ENCODE data around the gene SLC44A3.

SLC44A3 gene, protein sequence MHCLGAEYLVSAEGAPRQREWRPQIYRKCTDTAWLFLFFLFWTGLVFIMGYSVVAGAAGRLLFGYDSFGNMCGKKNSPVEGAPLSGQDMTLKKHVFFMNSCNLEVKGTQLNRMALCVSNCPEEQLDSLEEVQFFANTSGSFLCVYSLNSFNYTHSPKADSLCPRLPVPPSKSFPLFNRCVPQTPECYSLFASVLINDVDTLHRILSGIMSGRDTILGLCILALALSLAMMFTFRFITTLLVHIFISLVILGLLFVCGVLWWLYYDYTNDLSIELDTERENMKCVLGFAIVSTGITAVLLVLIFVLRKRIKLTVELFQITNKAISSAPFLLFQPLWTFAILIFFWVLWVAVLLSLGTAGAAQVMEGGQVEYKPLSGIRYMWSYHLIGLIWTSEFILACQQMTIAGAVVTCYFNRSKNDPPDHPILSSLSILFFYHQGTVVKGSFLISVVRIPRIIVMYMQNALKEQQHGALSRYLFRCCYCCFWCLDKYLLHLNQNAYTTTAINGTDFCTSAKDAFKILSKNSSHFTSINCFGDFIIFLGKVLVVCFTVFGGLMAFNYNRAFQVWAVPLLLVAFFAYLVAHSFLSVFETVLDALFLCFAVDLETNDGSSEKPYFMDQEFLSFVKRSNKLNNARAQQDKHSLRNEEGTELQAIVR

DNA sequence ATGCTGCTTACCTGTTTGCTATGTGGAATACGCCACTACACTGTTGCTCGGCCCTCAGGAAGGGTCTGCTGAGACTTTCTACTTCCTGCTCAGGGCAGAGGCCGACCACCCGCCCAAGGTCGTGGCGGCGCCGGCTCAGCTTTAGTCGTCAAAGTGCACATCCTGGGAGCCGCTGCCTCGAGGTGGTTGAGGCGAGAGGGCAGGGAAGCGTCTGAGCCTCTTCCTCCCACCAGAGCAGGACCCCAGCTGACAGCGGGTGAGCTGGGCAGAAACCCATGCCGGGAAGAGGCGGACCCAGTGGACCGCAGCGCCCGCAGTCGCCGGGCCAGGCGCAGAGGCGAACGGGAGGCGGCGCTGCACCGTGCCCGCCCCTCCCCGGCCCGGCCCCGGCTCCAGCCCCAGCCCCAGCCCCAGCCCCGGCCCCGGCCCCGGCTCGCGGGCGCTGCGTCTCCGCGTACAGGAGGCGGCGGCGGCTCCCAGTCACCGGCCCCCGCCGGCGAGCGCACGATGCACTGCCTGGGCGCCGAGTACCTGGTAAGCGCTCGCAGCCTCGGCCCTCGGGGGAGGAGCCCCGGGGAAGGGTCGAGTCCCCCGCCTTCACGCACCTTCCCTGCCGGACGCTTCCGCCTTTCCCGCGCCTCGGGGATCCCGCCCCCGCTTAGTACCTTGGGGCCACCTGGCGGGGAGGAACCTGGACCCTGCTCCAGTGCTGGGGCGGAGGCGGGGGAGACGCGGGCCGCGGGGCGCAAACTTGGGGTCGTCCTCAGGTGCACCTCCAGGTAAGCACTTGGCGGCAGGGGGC, at the start of gene SLC44A3:
TSS of gene SLC44A3 (plus strand) at position 413 of the 802 bp plus-strand sequence. CDS start at position 508, 95 bp downstream.
- Histone ChIP-seq H3K9ac (ENCODE audit: low read depth, low read length) (peak within 1 kb of the TSS; percentile 76; the same call in 1 of the 2 replicates), H3K9me3 (ENCODE audit: insufficient read depth, low read depth, low read length) (no peaks in the 10 kb centered on the region), H3K36me3 (ENCODE audit: insufficient read depth, low read depth, low read length) (no peaks in the 10 kb centered on the region), H3K27ac (ENCODE audit: low read length) (no peak within 1 kb of the TSS), H3K4me1 (ENCODE audit: insufficient read depth, low read length) (peaks cover 10% of the 10 kb centered on the region; the same call in 1 of the 2 replicates), H3K4me3 (ENCODE audit: low read length) (peak within 1 kb of the TSS; percentile 93), H3K27me3 (ENCODE audit: insufficient read depth, low read length) (peaks cover 22% of the 10 kb centered on the region)

DNA sequence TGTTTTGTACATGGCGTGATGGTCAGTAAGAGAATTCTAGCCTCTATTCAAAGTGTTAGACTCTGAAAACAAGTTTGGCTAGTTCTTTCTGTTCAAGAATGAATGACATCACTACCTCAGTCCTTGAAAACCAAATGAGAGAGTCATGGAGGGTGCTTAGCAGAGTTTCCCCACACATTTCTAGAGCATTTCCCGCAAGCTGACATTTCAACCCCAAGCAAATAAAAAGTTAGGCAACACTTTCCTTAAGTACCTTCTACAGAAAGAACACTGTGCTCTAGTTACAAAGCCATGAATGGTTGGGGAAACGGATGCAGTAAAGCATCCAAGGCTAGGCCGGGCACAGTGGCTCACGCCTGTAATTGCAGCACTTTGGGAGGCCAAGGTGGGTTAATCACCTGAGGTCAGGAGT, 47.9 kb upstream of the SLC44A3 start:
- H3K9me3 ChIP-seq (ENCODE audit: insufficient read depth, low read depth, low read length) = no peaks in the 10 kb centered on the region
- H3K9ac ChIP-seq (ENCODE audit: low read depth, low read length) = no peak overlapping the region
- no peaks in the 10 kb centered on the region for H3K27me3 ChIP-seq (ENCODE audit: insufficient read depth, low read length)
- H3K4me3 ChIP-seq (ENCODE audit: low read length) = no peak overlapping the region
- no peaks in the 10 kb centered on the region for H3K36me3 ChIP-seq (ENCODE audit: insufficient read depth, low read depth, low read length)
- H3K27ac ChIP-seq (ENCODE audit: low read length) = no peak overlapping the region
- H3K4me1 ChIP-seq (ENCODE audit: insufficient read depth, low read length) = peaks cover 4% of the 10 kb centered on the region; the same call in 1 of the 2 replicates

DNA sequence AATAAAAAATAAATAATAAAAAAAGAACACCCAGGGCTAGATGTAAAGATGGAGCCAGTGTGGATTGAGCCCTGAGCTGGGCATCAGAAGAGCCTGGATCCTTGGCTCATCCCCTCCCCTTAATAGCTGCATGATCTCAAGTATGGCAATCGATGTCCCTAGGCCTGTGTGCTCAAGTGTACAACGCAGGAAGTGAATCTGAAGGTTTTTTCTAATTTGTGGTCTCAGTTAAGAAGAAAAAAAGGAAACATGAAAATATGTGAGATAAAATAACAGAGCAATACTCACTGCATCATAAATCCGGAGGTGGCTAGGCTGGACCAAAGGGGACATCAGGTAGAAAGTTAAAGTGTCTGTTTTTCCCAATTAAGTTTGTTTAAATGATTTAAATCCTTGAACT, 47.3 kb upstream of the SLC44A3 start:
- no peaks in the 10 kb centered on the region for H3K27me3 ChIP-seq (ENCODE audit: insufficient read depth, low read length)
- H3K4me3 ChIP-seq (ENCODE audit: low read length) = no peak overlapping the region
- H3K27ac ChIP-seq (ENCODE audit: low read length) = no peak overlapping the region
- H3K9me3 ChIP-seq (ENCODE audit: insufficient read depth, low read depth, low read length) = no peaks in the 10 kb centered on the region
- no peaks in the 10 kb centered on the region for H3K36me3 ChIP-seq (ENCODE audit: insufficient read depth, low read depth, low read length)
- no peak overlapping the region for H3K9ac ChIP-seq (ENCODE audit: low read depth, low read length)
- peaks cover 4% of the 10 kb centered on the region; the same call in 1 of the 2 replicates for H3K4me1 ChIP-seq (ENCODE audit: insufficient read depth, low read length)

DNA sequence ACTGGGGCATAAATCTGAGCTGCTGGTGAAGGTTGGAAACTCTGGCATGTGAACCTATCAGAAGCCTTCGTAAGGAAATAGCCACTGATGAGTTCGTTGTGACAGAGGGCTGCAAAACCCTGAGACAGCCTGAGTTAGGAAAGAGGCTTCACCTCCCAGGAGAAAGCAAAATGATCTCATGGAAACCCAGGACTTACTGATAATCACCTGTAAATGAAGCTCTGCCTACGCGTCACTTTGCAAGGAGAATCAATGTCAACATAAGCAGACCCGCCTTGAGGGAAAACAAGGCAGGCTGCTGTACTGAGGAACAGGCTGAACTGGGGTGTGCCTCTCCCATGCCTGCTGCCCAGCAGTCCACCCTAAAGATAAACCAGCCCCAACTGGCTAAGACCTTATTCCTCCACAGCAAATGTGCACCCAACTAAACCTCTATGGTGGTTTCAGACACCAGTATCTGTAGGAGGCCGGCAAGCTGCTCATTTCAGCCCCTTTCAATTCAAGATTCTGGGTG, 46.8 kb upstream of the SLC44A3 start:
- H3K4me3 ChIP-seq (ENCODE audit: low read length) = no peak overlapping the region

DNA sequence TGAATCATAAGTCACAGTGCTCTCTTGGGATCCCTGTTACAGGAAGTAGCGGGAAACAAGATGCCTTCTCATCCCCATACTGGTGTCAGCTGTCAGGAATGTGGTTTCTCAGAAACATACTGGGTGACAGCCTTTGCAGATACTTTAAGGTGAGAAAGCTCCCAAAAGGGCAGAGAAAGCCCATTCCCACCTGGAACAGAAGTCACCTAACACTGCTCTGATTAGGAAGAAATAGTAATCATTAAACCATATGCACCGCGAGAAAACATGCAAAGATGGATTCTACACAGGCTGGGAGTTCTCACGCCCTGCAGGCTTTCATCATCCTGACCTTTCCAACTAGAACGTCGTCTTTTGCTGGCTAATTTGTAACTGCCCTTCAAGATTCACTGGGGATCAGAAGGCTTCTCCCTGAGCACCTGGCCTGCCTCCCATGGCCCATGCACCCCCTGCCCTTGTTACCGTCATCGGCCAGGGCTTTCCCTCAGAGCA, 46.2 kb upstream of the SLC44A3 start:
- no peak overlapping the region for H3K27ac ChIP-seq (ENCODE audit: low read length)
- no peak overlapping the region for H3K9ac ChIP-seq (ENCODE audit: low read depth, low read length)

More for the DNA sequence above, 46.8 kb upstream of the SLC44A3 start:
- Histone ChIP-seq H3K4me1 (ENCODE audit: insufficient read depth, low read length) (peaks cover 4% of the 10 kb centered on the region; the same call in 1 of the 2 replicates), H3K27ac (ENCODE audit: low read length) (no peak overlapping the region), H3K27me3 (ENCODE audit: insufficient read depth, low read length) (no peaks in the 10 kb centered on the region), H3K36me3 (ENCODE audit: insufficient read depth, low read depth, low read length) (no peaks in the 10 kb centered on the region), H3K9me3 (ENCODE audit: insufficient read depth, low read depth, low read length) (no peaks in the 10 kb centered on the region), H3K9ac (ENCODE audit: low read depth, low read length) (no peak overlapping the region)

DNA sequence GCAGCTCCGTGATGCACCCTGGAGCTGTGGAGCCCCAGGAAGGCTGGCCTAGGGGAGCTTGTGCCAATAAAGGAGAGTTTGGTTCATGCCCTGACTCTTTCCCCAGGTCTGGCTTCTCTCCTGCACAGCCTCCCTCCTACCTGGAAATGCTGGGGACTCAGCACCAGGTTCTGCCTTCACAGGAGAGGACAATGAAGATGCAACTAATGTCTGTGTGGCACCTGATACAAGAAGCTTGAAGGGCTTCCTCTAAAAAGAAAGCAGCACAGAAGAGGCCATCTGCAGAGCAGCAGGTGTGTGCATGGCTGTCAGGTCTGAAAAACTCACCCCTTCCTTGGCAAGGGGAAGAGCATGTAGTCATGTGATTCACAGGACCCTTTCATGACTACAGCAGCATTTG, 43.7 kb upstream of the SLC44A3 start:
- H3K4me1 ChIP-seq (ENCODE audit: insufficient read depth, low read length) = peaks cover 4% of the 10 kb centered on the region; the same call in 1 of the 2 replicates
- no peak overlapping the region for H3K4me3 ChIP-seq (ENCODE audit: low read length)
- no peak overlapping the region for H3K9ac ChIP-seq (ENCODE audit: low read depth, low read length)
- no peaks in the 10 kb centered on the region for H3K36me3 ChIP-seq (ENCODE audit: insufficient read depth, low read depth, low read length)
- no peak overlapping the region for H3K27ac ChIP-seq (ENCODE audit: low read length)
- no peaks in the 10 kb centered on the region for H3K27me3 ChIP-seq (ENCODE audit: insufficient read depth, low read length)
- no peaks in the 10 kb centered on the region for H3K9me3 ChIP-seq (ENCODE audit: insufficient read depth, low read depth, low read length)

More for the DNA sequence above, 46.2 kb upstream of the SLC44A3 start:
- Histone ChIP-seq H3K9me3 (ENCODE audit: insufficient read depth, low read depth, low read length) (no peaks in the 10 kb centered on the region), H3K36me3 (ENCODE audit: insufficient read depth, low read depth, low read length) (no peaks in the 10 kb centered on the region), H3K4me3 (ENCODE audit: low read length) (no peak overlapping the region), H3K4me1 (ENCODE audit: insufficient read depth, low read length) (peaks cover 4% of the 10 kb centered on the region; the same call in 1 of the 2 replicates), H3K27me3 (ENCODE audit: insufficient read depth, low read length) (no peaks in the 10 kb centered on the region)

DNA sequence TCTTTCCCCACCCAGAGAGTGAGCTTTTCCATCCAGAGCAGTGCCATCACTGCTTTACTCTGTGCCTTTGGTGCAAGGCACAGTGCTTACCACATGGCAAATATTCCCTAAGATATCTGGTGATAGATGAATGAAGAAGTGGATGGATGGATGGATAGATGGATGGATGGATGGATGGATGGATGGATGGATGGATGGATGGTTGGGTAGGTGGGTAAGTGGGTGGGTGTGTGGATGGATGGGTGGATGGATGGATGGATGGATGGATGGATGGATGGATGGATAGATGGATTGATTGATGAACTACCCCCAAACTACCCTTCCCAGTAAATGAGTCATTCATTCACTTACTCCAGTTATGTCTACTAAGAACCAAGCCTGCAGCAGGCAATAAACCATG, 42.9 kb upstream of the SLC44A3 start:
- H3K9ac ChIP-seq (ENCODE audit: low read depth, low read length) = no peak overlapping the region
- peaks cover 1% of the 10 kb centered on the region; the same call in 1 of the 2 replicates for H3K4me1 ChIP-seq (ENCODE audit: insufficient read depth, low read length)
- H3K9me3 ChIP-seq (ENCODE audit: insufficient read depth, low read depth, low read length) = no peaks in the 10 kb centered on the region
- no peaks in the 10 kb centered on the region for H3K36me3 ChIP-seq (ENCODE audit: insufficient read depth, low read depth, low read length)
- no peaks in the 10 kb centered on the region for H3K27me3 ChIP-seq (ENCODE audit: insufficient read depth, low read length)
- H3K27ac ChIP-seq (ENCODE audit: low read length) = no peak overlapping the region
- no peak overlapping the region for H3K4me3 ChIP-seq (ENCODE audit: low read length)

DNA sequence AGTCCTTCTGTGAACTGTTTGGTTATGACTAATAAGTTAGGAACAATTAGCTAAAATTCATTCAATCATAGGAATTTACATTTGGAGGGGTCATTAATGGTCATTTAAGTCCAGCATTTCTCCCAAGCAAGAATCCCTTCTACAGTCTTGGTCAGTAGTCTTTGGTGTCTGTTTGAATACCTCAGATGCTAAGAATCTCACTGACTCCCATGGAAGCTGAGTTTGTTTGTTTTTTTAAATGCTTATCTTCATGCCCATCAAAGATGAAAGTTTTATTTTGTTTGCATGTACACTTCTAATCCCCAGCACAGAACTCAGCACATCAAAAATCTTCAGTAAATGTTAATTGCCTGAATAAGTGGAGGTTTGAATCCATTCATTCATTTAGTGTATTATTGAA, 41.3 kb upstream of the SLC44A3 start:
- Histone ChIP-seq H3K4me1 (ENCODE audit: insufficient read depth, low read length) (no peaks in the 10 kb centered on the region; the same call in 1 of the 2 replicates), H3K27ac (ENCODE audit: low read length) (no peak overlapping the region), H3K9ac (ENCODE audit: low read depth, low read length) (no peak overlapping the region), H3K27me3 (ENCODE audit: insufficient read depth, low read length) (no peaks in the 10 kb centered on the region), H3K36me3 (ENCODE audit: insufficient read depth, low read depth, low read length) (no peaks in the 10 kb centered on the region), H3K4me3 (ENCODE audit: low read length) (no peak overlapping the region), H3K9me3 (ENCODE audit: insufficient read depth, low read depth, low read length) (no peaks in the 10 kb centered on the region)

DNA sequence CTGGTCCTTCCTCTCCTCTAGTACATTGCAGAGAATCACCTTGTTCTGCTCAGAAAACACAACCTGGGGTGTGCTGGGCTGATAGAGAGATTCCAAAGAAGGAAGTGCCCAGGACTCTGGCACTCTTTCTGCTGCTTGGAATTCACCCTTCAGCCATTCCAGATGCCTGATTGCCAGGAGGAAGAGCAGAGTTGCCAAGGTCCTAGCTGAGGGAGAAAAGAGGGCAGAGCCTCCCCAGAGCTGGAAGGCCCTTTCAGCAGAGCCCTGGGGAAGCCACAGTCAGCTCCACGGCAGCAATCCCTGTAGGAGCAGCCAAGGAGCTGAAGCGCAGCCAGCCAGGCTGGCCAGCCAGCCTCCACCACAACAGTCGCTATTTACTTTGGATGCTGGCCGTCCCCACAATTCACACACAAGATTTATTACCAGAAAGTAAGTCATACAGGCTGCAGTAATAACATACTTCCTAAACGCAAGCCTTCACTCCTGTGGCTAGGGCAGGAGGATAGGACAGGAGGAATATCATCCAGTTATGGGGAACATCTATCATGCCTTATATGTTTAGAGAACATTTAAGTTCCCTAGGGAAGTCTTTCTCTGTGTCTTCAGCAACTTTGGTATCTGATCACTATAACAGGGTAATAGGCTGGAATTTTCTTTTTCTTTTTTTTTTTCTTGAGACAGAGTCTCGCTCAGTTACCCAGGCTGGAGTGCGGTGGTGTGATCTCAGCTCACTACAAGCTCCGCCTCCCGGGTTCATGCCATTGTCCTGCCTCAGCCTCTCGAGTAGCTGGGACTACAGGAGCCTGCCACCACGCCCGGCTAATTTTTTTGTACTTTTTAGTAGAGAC, 36.6 kb upstream of the SLC44A3 start:
- H3K27me3 ChIP-seq (ENCODE audit: insufficient read depth, low read length) = no peaks in the 10 kb centered on the region
- no peak overlapping the region for H3K9ac ChIP-seq (ENCODE audit: low read depth, low read length)
- H3K4me1 ChIP-seq (ENCODE audit: insufficient read depth, low read length) = no peaks in the 10 kb centered on the region
- H3K27ac ChIP-seq (ENCODE audit: low read length) = no peak overlapping the region
- H3K9me3 ChIP-seq (ENCODE audit: insufficient read depth, low read depth, low read length) = no peaks in the 10 kb centered on the region
- no peaks in the 10 kb centered on the region for H3K36me3 ChIP-seq (ENCODE audit: insufficient read depth, low read depth, low read length)
- no peak overlapping the region for H3K4me3 ChIP-seq (ENCODE audit: low read length)

DNA sequence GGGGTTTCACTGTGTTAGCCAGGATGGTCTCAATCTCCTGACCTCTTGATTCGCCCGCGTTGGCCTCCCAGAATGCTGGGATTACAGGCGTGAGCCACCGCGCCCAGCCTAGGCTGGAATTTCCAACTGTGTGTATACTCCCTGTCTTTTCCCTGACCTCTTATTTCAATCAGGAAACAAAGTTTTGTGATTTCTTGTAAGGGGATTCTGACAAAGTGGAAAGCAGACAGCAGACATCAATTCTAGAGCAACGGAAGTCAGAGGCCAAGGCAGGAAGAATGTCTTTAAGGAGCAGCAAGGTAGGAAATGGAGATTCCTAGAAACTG, 36.0 kb upstream of the SLC44A3 start:
- H3K27ac ChIP-seq (ENCODE audit: low read length) = no peak overlapping the region
- H3K36me3 ChIP-seq (ENCODE audit: insufficient read depth, low read depth, low read length) = no peaks in the 10 kb centered on the region
- no peak overlapping the region for H3K4me3 ChIP-seq (ENCODE audit: low read length)
- H3K9ac ChIP-seq (ENCODE audit: low read depth, low read length) = no peak overlapping the region
- H3K27me3 ChIP-seq (ENCODE audit: insufficient read depth, low read length) = no peaks in the 10 kb centered on the region
- no peaks in the 10 kb centered on the region for H3K9me3 ChIP-seq (ENCODE audit: insufficient read depth, low read depth, low read length)
- H3K4me1 ChIP-seq (ENCODE audit: insufficient read depth, low read length) = no peaks in the 10 kb centered on the region

Data from iPS-20b (cell line).